Anterior cingulate cortex (tissue), 58 donors: ENCODE results near the gene WDFY4.
A peak's percentile ranks its signal among the peaks of the same experiment; 100 is the strongest.

Experiments
- DNase-seq, 58 donors: peaks; one replicate each; lab custom pipeline; 2025; lab: John Stamatoyannopoulos, UW

Gene WDFY4

DNA sequence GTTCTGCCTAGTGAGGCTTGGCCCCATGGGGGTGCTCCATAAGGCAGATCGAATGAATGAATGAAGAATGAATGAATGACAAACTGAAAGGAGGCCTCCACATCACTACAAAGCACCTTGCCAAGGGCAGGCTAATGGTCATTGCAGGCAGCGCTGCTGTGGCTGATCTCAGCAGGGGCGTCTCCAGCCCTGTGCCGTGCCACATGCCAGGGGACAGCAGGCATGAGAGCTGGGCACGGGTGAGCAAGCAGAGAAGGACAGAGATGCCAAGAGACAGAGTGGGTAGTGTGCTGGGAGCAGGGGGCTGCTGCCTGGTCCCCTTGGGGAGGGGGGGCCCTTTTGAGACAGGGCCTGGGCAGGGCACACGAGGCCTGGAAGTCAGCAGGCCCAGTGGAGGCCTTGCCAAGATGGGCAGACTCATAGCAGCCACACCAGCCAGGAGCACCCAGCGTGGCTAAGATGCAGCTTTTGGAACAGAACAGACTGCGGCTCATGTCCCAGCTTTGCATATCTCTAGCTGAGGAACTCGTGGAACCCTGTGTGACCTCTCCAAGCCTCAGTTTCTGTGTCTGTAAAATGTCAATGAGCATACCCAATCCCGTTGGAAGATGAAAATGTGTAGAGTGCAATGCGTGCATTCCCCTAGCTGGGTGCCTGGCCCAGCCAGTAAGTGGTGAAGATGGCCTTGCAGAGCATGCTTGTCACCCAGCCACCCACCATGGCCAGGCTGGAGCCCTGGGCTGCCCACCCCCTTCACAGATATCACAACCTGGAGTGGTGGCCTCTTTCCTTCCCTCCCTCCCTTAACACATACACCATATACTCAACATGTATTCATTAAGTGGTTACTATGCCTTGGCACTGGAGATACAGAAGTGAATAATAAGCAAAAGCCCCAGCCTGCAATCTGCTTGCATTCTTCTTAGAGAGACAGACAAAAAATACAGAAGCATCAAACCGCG lies 316.0 kb downstream of the WDFY4 start:
- DNase-seq, result no peak

- DNase-seq, result no peak
Measured at GRCh38 chr10:49001402-49001801, 316.7 kb downstream of the WDFY4 start.

DNA sequence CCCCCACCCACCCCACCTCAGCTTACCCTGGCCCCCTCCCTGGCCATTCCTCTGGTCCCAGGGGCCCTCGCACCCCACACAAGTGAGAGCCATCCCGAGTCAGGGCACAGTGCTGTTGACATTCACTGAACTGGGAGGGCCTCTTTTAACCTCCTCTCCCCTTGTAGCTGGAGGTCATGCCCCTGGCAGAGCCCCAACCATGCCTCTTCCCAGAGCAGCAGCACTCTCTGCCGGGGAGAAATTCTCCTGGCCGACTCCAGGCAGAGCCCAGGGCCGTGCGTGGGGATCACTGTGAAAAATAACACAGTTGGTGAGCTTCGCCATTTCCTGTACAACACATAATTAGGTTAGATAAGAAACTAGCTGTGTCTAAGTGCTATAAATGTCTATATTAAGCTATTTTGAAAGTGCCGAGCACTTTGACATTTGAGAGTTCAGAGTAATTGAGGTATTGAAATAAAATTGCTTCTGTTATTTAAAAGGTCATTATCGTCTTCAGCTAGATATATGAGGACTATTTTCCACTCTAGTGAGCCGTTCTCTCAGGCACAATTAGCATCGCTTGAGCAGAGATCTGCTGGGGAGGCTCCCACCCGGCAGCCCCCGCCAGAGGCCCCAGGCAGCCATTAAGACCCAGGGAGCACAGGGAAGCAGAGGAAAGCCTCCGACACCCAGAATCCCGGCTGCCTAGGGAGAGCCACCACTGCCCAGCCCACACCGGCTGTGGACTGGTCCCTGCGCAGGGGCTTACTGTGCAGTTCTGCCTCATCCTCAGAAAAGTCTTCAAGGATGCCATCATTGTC lies 317.4 kb downstream of the WDFY4 start:
- DNase-seq, result no peak

GRCh38 chr10:49005270-49005669 lies 320.6 kb downstream of the WDFY4 start:
- DNase-seq, result no peak

DNA sequence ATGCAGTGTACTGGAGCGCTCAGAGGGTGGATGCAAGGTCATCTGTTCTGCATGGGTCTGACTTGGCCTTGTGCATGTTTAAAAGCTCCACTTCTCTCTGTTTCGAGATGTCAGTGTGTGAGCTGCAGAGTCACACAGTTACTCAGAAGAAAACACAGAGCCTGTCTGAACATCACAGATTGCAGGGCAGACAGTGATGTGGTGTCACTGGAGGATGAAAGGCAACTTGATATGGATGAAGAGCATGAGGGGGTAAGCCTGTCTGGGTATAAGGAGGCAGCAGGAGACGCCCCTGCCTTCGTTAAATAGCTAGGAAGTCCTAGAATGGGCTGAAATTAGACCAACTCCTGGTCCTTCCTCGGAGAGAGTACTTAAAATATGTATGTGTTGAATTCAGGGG lies 322.5 kb downstream of the WDFY4 start:
- DNase-seq, result no peak

DNA sequence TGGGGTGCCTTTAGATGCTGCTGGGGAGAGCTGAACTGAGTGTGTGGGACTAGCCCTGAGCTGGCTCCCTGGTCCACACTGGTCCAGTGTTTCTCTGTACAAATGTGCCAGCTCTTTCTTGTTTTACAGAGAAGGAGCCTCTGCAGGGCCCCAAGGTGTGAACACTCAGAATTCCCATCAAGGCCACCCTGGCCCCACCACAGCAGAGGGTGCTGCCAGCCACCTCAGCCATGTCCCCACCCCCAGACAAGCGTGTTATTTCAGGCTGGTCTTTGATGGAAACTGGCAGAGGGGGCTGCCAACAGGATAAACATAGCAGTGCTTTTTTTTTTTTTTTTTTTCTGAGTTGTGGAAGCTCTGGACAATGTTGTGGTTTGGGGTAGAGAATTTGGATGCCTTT lies 323.4 kb downstream of the WDFY4 start:
- no peak for DNase-seq

DNA sequence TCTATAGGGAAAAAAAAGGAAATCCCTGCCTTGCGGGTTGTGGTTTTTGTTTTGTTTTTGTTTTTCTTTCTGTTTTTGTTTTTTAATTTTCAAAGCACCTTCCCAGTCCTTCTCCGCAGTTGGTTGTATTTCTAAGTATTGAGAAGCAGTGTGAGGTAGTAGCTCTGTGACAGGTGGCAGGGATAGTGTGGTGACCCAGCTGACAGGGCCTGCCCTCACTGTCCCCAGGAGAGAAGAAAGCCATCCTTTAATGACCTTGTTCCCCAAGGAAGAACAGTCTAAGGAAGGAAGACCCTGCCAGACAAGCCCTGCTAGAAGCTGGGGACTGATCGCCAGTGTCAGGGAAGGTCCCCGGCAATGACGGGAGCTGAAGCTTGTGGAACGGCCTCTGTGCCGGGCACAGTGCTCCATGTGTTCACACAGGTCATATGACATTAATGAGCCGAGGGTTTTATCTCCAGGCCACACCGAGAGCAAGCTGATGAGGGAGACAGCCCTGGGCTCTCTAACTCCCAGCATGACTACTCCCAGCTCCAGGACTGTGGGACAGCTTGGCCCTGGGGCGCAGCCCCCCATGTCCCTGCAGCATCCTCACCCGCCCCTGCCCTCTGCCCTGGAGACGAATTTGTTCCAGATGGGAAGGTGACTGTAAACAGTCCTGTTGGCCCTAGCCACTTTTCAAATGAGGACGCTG lies 324.0 kb downstream of the WDFY4 start:
- no peak for DNase-seq

GRCh38 chr10:49009199-49009979 lies 324.7 kb downstream of the WDFY4 start:
- DNase-seq, result no peak

- peak in 3 of 58 donors; percentile 6 to 13 (median 7) for DNase-seq
Measured at GRCh38 chr10:49010295-49010694, 325.6 kb downstream of the WDFY4 start.

DNA sequence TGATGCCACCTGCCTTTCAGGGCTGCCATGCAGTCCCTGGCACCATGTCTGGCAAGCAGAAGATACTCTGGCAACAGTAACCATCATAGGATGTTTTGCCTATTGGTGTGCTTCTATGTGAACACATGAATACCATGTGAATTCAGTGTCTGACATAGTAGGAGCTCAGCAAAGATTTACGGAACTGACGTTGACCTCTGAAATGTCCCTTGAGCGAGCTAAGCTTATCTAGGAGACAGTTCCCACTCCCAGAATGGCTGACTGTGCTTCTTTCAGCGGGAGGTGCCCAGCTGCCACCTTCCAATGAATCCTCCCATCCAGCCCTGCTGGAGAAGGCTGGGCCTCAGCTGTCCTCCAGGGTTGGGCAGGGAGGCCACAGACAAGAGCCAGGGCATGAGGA lies 326.2 kb downstream of the WDFY4 start:
- DNase-seq, result no peak

GRCh38 chr10:49011756-49012155 lies 327.1 kb downstream of the WDFY4 start:
- DNase-seq, result no peak

DNA sequence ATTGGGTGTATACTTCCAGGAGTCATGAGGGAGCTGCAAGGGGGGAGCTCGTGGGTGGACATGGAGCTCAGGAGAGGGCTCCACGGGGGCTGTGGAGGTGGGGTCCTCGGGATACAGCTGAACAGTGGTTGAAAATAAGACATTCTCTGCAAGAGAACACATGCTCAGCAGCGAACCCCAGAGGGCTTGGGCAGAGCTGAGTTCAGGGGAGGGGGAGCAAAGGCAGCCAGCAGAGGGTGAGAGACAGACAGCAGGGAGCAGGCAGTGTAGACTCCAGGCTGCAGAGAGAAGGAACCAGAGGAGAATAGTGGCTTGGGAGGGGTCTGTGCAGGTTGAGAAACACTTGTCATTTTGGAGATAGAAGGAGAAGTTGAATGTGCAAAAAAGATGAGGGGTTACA lies 327.9 kb downstream of the WDFY4 start:
- no peak for DNase-seq

DNA sequence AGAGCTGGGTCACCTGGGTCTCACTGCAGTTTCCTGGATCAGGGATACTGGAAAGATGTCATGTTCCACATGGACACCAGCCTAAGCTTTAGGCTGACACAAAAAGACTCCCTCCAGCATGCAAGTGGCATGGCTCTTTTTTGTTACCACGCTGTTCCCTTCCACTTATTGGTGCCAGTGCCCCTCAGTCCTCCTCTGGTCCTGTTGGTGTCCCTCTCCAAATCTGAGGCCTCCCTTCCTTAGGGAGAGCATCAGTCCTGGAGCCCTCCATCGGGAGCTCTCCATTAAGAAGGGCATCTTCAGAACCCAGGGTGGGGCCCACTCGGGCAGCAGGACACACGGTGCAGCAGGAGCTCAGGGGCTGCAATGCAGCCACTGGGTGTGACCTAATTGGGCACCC lies 331.0 kb downstream of the WDFY4 start:
- no peak for DNase-seq

- DNase-seq, result no peak
Measured at GRCh38 chr10:49021685-49022084, 337.0 kb downstream of the WDFY4 start.

- no peak for DNase-seq
Measured at GRCh38 chr10:49023071-49023470, 338.4 kb downstream of the WDFY4 start.

DNA sequence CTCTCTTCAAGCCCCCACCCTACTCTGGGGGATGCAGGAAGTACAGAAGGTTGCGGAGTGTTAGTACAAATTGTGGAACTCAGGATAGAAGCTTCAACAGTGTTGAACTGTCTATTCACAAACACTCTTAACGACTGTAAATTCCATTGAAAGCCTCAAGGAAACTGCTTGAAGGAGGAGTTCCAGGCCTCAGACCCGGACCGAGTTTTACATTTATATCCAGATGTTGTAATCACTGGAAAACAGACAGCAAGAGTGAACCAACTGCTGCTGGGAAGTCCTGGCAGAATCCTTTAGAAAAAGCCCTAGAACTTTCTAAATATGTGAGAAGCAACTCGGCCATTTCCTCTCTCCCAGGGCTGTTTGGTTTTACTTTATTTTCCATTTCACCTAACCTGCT lies 339.1 kb downstream of the WDFY4 start:
- DNase-seq, result no peak

- no peak for DNase-seq
Measured at GRCh38 chr10:49024484-49024883, 339.8 kb downstream of the WDFY4 start.

GRCh38 chr10:49025347-49025983 lies 340.8 kb downstream of the WDFY4 start:
- no peak for DNase-seq

DNA sequence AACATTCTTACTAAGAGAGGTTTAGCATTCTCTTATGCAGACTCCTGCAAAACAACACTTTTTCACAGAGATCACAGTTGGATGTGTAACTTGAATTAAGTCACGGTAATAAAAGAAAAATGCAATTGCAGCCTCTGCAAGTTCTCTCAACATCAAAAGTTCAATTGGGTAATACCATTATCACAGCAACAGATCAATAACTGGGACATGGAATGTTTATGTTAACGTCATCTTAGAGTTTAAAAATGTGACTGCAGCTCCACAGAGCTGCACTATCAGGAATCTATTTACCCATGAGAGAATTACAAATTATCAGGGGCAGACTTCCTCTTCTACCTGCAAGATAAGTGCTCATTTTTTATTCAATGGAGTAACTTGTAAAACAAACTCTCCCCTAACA lies 344.0 kb downstream of the WDFY4 start:
- no peak for DNase-seq

- DNase-seq, result no peak
Measured at GRCh38 chr10:49029666-49030065, 345.0 kb downstream of the WDFY4 start.
